Sigmoid colon (tissue), 4 donors: ENCODE measurements around the gene RNF17.

Experiments used
- EP300 ChIP-seq, 4 donors: sonication (generic); formaldehyde crosslinking; IDR thresholded peaks; one replicate each; pipeline ENCODE4 v1.6.1; 2017; ENCODE audit warnings: antibody characterized with exemption in 4 of 4
- POLR2A ChIP-seq, 2 donors: fragments of 450-650 bp; IDR thresholded peaks; one replicate each; pipeline ENCODE4 v1.6.1; 2016; ENCODE audit warnings: antibody characterized with exemption in 2 of 2, mild to moderate bottlenecking in 2 of 2, moderate library complexity in 2 of 2
- POLR2AphosphoS5 ChIP-seq, 4 donors: sonication (generic); formaldehyde crosslinking; IDR thresholded peaks; one replicate each; pipeline ENCODE4 v1.6.1; 2017; ENCODE audit warnings: antibody characterized with exemption in 4 of 4
- TF ChIP-seq, protein P1 (sequence below), 4 experiments: fragments of 450-650 bp in 3 of 4; fragments of 200-600 bp in 1 of 4; IDR thresholded peaks; one replicate each; pipeline ENCODE4 v1.5.1; 2016 to 2019; ENCODE audit warnings: antibody characterized with exemption in 4 of 4, mild to moderate bottlenecking in 3 of 4, moderate library complexity in 2 of 4

DNA sequence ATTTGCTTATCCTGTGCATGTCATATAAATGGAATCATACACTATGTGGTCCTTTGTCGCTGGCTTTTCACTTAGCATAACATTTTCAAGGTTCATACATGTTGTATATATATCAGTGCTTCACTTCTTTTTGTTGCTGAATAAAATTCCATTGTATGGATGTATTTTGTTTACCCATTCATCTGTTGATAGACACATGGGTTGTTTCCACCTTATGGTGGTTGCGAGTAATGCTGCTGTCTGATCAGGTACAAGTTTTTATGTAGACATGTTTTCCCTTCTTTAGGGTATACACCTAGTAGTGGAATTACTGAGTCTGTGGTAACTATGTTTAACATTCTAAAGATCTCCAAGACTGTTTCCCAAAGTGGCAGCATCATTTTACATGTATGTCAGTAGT lies 102.5 kb downstream of the RNF17 start:
- TF ChIP-seq POLR2A (IDR thresholded peaks at IDR 0.05), result no peak
- TF ChIP-seq, protein P1, sequence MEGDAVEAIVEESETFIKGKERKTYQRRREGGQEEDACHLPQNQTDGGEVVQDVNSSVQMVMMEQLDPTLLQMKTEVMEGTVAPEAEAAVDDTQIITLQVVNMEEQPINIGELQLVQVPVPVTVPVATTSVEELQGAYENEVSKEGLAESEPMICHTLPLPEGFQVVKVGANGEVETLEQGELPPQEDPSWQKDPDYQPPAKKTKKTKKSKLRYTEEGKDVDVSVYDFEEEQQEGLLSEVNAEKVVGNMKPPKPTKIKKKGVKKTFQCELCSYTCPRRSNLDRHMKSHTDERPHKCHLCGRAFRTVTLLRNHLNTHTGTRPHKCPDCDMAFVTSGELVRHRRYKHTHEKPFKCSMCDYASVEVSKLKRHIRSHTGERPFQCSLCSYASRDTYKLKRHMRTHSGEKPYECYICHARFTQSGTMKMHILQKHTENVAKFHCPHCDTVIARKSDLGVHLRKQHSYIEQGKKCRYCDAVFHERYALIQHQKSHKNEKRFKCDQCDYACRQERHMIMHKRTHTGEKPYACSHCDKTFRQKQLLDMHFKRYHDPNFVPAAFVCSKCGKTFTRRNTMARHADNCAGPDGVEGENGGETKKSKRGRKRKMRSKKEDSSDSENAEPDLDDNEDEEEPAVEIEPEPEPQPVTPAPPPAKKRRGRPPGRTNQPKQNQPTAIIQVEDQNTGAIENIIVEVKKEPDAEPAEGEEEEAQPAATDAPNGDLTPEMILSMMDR (IDR thresholded peaks at IDR 0.05), result no peak
- no peak for TF ChIP-seq EP300 (IDR thresholded peaks at IDR 0.05)
- no peak for TF ChIP-seq POLR2AphosphoS5 (IDR thresholded peaks at IDR 0.05)
